AG09319 (cell line): ENCODE measurements around the gene MFAP2.

Experiments
- DNase-seq: peaks from one replicate; pipeline ENCODE4 v3.0.0-alpha.2; 2010; ENCODE audit warnings: low read depth; ENCODE audit errors: extremely low read depth
- TF ChIP-seq, protein P1 (sequence below): IDR thresholded peaks from 2 replicates; pipeline ENCODE4 v1.5.1; 2011; ENCODE audit warnings: low read depth, mild to moderate bottlenecking, inconsistent platforms, low read length, moderate library complexity

The MFAP2 gene

DNA sequence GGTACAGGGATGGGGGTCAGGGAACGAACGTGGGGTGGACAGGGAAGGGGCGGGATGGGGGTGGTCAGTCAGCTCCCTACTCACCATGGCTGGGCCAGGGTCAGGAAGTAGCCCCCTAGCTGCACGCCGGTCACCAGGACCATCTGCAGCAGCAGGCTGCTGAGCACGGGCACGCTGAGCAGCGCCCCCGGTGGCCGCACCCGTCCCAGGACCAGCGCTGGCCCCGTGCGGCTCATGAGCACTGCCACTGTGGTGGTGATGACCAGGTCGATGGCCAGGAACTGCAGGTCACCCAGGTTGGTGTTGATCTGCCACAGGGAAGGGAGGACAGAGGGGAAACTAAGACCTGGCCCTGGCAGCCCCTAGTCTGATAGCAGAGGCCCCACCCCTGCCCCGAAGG lies 6.5 kb upstream of the MFAP2 start:
- TF ChIP-seq, protein P1, sequence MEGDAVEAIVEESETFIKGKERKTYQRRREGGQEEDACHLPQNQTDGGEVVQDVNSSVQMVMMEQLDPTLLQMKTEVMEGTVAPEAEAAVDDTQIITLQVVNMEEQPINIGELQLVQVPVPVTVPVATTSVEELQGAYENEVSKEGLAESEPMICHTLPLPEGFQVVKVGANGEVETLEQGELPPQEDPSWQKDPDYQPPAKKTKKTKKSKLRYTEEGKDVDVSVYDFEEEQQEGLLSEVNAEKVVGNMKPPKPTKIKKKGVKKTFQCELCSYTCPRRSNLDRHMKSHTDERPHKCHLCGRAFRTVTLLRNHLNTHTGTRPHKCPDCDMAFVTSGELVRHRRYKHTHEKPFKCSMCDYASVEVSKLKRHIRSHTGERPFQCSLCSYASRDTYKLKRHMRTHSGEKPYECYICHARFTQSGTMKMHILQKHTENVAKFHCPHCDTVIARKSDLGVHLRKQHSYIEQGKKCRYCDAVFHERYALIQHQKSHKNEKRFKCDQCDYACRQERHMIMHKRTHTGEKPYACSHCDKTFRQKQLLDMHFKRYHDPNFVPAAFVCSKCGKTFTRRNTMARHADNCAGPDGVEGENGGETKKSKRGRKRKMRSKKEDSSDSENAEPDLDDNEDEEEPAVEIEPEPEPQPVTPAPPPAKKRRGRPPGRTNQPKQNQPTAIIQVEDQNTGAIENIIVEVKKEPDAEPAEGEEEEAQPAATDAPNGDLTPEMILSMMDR: peak; percentile 32
- no peak for DNase-seq

DNA sequence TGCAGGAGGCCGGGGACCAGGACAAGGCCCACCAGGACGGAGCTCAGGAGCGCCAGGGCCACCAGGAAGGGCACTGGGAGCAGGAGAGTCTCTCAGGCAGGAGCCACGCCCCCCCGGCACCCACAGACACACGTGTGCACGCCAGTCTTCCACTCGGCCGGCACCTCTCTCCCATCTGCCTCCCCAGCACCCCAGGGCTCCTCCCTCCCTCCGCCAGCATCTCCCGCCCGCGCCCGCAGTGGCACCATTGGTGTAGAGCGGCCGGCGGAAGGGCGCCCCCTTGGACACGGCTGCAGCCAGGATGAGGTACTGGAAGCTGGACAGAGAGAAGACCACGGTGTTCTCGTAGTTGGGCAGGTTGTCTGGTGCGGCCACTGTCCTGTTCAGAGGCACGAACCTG lies 6.1 kb upstream of the MFAP2 start:
- TF ChIP-seq, protein P1: no peak
- DNase-seq: no peak

- no peak for DNase-seq
- TF ChIP-seq, protein P1: no peak
These were observed 5.7 kb upstream of the MFAP2 start for GRCh38 chr1:16986113-16986512.

- peak; percentile 47 for DNase-seq
These were observed 4.3 kb upstream of the MFAP2 start for GRCh38 chr1:16984717-16985116.

DNA sequence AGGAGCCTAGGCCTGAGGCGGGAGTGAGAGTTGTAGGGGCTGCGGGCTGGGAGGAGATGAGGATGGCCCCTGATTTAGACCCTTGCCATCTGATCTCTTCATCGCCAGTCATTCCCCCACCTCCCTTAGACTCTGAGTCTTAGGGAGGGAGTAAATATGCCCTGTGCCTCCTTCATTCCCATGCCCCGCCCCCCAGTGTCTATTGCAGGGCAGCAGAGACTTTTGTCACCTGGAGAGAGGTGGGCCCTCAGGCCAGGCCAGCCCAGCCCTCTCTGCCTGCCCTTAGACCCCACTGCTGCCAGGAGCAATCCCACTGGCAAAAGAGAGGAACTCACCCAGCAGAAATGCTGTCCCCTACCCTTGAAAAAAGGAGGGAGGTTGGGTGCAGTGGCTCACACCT lies 3.2 kb upstream of the MFAP2 start:
- DNase-seq: no peak
- TF ChIP-seq, protein P1: no peak

More at GRCh38 chr1:16984717-16985116, 4.3 kb upstream of the MFAP2 start:
- TF ChIP-seq, protein P1: no peak

GRCh38 chr1:16982902-16983301 lies 2.5 kb upstream of the MFAP2 start:
- DNase-seq: no peak
- TF ChIP-seq, protein P1: no peak

- TF ChIP-seq, protein P1: no peak
- DNase-seq: peak; percentile 36
These were observed 939 bp upstream of the MFAP2 start for GRCh38 chr1:16981269-16981849.
